HK-2 (cell line): Measurements from ENCODE around the gene CCDC88C.

Experiments used
- DNase-seq: peaks from one replicate; pipeline ENCODE4 v3.0.0-alpha.2; 2018; ENCODE audit not compliant: unreplicated experiment

Gene CCDC88C

DNA sequence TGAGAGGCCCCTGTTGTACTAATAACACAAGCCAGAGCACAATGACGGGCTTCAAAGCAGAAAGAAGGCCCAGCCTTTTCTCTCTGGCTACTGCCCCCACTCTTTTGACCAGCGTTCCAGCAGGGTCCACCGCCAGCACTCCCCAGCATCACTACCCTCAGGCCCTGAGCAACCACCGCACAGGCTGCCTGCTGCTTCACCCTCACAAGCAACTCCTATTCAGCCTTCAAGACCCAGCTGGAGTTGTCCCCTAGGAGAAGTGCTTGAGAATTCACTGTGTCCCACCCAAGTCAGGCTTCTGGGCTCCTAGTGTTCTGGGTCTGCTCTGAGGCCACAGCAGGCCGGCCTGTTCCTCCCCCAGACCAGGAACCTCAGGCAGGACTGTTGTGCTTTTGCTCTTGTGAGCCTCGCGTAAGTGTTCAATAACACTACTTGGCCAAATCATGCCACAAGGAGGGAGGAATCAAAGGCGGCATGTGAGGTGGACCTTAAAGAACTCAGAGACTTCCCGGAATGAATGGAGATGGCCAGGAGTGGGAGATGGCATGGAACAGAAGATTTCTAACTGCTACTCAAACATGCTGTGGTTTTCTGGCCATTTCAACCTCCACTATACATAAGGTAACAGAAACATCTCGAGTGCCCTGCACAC, 89.8 kb downstream of the CCDC88C start:
- no peak for DNase-seq

DNA sequence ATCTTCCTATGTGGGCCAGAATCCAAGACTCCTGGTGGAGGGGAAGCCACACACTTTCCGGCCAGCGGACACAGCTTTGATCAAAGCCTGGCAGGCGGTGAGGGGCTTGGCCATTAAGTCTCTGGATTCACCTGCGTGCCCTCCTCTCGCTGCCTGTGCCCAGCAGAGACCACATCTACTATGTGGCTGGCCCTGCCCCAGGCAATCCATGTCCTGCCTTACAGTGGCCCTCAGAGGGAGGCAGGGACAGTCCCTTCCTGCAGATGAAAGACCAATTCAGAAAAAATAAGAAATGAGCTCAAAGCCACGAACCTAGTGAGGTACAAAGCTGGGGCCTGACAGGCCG, 90.4 kb downstream of the CCDC88C start:
- no peak for DNase-seq

DNA sequence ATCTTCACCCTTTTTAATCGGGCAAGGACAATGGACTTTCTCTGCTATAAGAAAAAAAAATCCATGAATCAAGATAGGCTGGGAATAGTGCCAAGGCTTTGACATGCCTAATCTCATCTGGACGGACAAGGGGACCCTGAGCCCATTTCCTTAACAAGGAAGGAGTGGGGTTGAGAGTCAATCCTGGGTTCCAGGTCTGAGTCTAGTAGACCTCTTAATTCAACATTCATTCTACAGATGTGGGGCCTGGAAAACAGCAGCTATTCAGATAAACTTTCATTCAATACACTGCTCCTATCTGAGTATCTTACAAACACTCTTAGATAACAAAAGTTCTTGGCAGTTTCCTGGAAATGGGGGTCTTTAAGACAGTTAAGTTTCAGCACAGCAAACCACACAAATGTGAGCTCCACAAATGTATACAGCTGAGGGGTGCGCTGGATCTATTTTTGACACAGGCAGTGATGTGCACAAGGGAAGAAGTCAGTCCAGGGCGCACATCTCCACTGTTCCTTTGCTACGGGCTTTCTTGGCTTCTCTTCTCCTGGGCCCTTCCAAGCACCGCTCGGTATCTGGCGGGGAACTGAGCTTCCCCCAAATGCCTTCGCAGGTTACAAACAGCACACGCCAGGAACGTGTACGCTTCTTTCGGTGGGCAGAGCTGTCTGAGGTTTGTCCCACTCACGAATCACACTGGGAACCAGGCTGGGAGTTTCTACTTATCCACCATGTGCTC, 90.9 kb downstream of the CCDC88C start:
- no peak for DNase-seq

DNA sequence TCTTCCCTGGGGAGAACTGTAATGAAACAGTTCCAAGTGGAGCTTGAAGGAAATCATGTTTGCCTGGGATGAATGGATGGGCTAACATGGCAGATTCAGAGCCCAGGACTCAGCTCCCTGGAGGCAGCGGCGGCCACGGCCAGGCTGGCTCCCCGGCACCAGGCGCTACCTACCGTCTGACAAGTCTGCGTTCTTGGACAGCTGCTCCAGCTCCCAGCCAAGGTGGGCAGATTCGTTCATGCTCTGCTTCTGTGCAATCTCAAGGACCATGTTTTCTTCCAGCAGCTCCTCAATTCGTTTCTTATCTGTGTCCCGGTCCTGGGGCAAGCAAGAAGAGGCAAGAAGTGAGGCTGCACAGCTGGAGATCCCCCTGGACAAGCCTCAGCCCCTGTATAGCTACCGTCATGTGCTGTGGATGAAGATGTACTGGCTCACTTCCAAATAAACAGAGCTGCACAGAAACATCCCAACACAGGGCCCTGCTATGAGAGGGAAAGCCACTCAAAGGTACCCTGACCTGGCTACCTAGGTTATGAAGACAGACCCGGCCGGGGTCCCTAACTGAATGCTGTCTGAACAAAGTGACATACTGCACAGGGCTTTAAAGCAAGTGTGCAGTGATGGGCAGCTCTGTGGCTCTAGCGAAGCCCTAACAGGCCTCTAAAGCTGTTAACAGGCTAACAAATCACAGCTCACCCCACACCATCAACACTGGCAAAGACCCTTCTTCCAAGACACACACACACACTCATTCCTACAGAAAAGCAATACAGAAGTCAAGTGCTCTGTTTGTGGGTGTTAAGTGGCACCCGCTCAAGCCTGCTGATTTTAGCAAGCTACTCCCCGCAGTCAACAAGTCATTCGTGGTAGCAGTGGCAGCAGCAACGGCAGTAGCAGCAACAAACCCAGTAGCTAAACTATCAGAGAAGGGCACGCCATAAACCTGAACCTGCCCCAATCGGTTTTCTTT, 92.7 kb downstream of the CCDC88C start:
- DNase-seq: no peak

- peak; percentile 79 for DNase-seq
Observed at GRCh38 chr14:91323671-91324605, 93.7 kb downstream of the CCDC88C start.

GRCh38 chr14:91323031-91323430, 94.6 kb downstream of the CCDC88C start:
- DNase-seq: no peak

- no peak for DNase-seq
Observed at GRCh38 chr14:91322623-91323022, 95.0 kb downstream of the CCDC88C start.

GRCh38 chr14:91321131-91321530, 96.5 kb downstream of the CCDC88C start:
- no peak for DNase-seq

DNA sequence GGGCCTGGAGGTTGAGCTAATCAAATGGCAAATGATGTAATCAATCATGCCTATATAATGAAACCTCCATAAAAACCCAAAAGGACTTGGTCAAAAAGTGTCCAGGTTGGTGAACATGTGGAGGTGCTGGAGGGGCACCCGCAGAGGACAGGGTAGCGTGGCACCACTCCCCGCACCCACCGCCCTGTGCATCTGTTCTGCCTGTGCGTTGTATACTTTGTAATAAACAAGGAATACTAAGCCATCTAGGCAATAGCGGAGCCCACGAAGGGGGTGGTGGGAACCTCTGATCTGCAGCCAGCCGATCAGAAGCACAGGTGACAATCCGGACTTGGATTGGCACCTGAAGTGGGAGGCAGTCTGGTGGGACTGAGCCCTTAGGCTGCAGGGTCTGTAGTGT, 97.4 kb downstream of the CCDC88C start:
- DNase-seq: no peak

DNA sequence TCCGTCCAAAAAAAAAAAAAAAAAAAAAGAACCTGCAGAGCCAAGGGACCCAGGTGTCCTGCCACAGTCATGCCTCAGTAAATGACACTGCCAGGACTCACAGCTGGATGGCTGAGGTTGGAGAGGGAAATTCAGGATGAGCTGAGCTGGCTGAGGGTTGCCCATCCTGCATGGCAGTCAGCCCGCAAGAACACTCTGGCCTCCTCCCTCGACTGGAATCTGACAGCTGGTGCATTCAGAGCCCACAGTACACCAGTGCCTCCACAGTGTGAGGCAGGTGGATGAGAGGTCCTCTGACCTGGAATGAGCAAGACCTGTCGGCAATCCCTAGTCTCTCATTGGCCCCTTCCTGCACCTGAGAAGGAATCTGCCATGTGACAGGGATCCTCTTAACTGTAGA, 98.7 kb downstream of the CCDC88C start:
- no peak for DNase-seq

DNA sequence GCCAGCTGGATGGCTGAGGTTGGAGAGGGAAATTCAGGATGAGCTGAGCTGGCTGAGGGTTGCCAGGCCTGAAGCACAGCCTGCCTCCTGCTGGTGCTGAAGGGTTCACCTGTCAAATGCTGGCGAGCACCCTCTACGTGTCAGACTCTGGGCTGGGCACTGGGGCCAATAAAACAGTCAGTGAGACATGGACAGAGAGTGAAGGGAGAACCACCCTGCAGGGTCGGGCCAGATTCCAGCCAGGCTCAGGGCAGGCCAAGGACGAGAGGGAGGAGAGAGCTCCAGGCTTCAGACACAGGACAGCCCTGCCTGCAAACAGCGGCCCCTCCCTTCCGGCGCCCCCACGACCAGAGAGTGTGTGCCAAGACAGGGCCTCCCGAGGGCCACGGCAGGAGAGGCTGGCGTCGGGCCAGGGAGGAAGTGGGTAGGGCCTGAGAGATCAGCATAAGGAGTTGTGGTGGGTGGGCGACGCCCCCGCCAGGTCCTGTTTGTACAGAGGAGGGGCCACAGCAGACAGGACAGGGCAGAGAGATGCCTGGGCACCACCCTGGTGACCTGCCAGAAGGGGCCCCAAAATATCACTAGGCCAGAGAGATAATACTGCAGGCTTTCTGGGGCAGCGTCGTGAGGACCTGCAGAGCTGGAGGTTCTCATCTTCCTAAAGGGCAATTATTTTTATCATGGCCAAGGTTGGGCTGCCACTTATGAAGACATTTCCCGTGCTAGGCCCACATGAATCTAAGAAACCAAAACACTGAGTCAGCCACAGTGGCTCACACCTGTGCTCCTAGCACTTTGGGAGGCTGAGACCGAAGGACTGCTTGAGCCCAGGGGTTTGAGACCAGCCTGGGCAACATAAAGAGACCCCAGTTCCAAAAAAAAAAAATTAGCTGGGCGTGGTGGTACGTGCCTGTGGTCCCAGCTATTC, 100.0 kb downstream of the CCDC88C start:
- peak; percentile 37 for DNase-seq

DNA sequence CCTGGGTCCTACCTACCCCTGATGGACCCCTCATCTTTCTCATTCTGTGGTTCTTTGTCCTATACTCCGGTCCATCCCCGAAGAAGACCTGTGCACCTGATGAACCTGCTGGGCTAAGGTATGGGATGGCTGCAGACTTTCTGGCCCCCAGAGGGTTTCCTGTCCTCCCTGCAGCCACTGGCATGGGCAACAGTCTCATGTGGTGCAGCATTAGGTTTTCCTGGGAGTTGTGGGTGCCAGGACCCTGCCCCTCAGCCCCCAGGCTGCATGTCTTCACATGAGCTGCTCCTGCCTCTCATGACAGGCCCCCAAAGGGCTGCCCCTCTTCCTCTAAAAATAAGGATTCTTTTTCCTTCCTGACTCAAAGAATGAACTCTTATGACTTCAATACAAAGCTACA, 100.9 kb downstream of the CCDC88C start:
- DNase-seq: no peak

GRCh38 chr14:91315844-91316267, 101.8 kb downstream of the CCDC88C start:
- DNase-seq: peak; percentile 16

- no peak for DNase-seq
Observed at GRCh38 chr14:91313852-91314251, 103.8 kb downstream of the CCDC88C start.

GRCh38 chr14:91313154-91313850, 104.3 kb downstream of the CCDC88C start:
- no peak for DNase-seq

GRCh38 chr14:91311284-91311662, 106.3 kb downstream of the CCDC88C start:
- no peak for DNase-seq

DNA sequence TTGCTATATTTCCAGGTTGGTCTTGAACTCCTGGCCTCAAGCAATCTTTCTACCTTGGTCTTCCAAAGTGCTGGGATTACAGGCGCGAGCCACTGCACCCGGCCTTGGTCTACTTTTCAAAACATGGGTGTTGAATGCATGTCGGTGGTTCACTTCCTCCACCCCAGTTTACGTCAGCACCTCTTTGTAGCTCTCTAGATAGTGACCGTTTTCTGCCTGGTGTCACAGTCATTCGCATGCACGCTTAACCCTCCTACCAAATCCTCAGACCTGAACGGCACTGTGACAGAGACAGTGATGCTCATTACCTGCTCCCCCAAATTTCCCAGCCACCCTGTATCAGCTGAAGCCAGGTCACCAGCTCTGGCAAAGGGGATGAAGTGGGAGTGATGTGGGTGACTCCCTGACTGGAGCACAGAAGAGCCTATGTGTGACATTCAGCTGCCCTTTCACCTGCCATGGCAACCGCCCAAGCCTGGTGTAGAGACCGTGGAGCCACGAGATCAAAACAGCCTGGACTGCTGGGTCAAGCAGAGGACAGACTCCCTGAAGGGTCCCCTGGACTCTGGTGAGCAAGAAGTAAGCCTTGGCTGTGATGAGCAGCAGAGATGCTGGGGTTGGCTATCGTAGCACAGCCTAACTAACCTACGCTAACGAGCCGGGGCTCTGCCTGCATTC, 106.9 kb downstream of the CCDC88C start:
- no peak for DNase-seq

DNA sequence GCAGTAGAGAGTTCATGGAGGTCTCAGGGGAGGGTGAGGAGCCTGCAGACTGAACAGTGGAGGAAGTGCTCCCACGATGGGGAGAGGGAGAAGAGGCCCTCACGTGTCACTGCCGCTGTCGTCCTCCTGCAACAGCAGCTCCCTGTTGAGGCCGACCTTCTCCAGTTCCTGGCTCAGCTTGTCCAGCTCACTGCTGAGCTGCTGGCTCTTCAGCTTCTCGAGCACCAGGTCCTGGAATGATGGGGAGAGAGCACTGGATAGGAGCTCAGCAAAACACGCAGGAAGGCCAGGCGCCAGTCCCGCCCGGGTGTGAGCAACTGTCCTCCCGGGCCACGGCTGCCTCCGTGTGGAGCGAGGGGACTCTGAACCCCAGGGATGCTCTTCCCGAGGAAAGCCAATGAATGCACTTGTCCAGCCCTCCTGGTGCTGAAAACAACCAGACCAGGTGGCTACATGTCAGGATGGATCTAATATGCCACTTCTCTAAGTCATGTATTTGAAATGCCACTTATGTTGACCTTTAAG, 107.8 kb downstream of the CCDC88C start:
- DNase-seq: no peak

DNA sequence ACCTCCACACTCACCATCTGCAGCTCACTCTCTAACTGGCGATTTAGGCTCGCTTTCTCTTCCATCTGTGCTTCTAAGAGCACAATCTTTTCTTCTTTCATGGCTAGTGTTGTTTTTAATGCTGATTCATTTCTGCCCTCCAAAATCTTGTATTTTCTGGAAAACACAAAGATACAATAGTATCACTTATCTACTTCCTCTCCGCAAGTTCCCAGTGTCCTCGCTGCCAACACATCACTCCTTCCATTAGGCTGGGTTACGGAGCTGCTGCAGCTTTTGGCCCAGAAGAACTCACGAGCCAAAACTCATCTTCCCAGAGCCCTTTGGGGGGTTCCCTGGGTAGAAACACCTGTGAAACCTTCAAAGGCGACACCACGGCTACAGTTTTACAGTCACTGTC, 109.3 kb downstream of the CCDC88C start:
- no peak for DNase-seq
